Breast epithelium (tissue), 4 donors: Measurements from ENCODE around the gene ASB3. TPM values are rescaled to one million over a fixed set of nuclear protein-coding genes. Genes with fewer than 3 reads are reported as not detected.

Experiments used
- DNase-seq, 2 donors: peaks; one replicate each; pipeline ENCODE4 v3.0.0-alpha.2; 2019; ENCODE audit warnings: low spot score in 2 of 2
- H3K27ac ChIP-seq, 2 donors: fragments of 200-600 bp; sonication (generic) in 1 of 2; one replicate each; pipeline ENCODE4 v1.5.1; 2016 to 2019; ENCODE audit warnings: mild to moderate bottlenecking in 1 of 2
- H3K27me3 ChIP-seq, 2 donors: fragments of 200-600 bp; sonication (generic) in 1 of 2; one replicate each; pipeline versions ENCODE4 v1.5.1 to v1.6.0; 2017 to 2019; ENCODE audit warnings: control low read depth in 1 of 2, mild to moderate bottlenecking in 1 of 2
- H3K36me3 ChIP-seq: fragments of 200-600 bp; one replicate; pipeline ENCODE4 v1.5.1; 2019
- H3K4me1 ChIP-seq, 2 donors: fragments of 200-600 bp; sonication (generic); one replicate each; pipeline ENCODE4 v1.5.1; 2016 to 2019; ENCODE audit warnings: control low read depth in 1 of 2
- H3K4me3 ChIP-seq, 3 donors: fragments of 200-600 bp; sonication (generic); 1 replicate in 2 of 3; 2 replicates in 1 of 3; pipeline ENCODE4 v1.5.1; 2016 to 2019; ENCODE audit warnings: mild to moderate bottlenecking in 3 of 3, moderate library complexity in 2 of 3
- H3K9me3 ChIP-seq, 2 donors: fragments of 200-600 bp; sonication (generic) in 1 of 2; one replicate each; pipeline ENCODE4 v1.5.1; 2016 to 2019; ENCODE audit warnings: control low read depth in 1 of 2
- CTCF ChIP-seq, 3 donors: fragments of 450-650 bp; IDR thresholded peaks; one replicate each; pipeline ENCODE4 v1.5.1; 2016 to 2017; ENCODE audit warnings: antibody characterized with exemption in 3 of 3, mild to moderate bottlenecking in 3 of 3, moderate library complexity in 3 of 3
- POLR2A ChIP-seq: fragments of 450-650 bp; IDR thresholded peaks from one replicate; pipeline ENCODE4 v1.6.1; 2016; ENCODE audit warnings: antibody characterized with exemption, mild to moderate bottlenecking, moderate library complexity
- POLR2AphosphoS5 ChIP-seq, 3 donors: sonication (generic); formaldehyde crosslinking; IDR thresholded peaks; one replicate each; pipeline ENCODE4 v1.6.1; 2017; ENCODE audit warnings: antibody characterized with exemption in 3 of 3
- intact Hi-C: fragments of 100-400 bp; cut with DNase I; formaldehyde crosslinking; loops from one replicate; pipeline ENCODE4 v1.15.1; 2023; ENCODE audit warnings: low total_unique reads
- total RNA-seq, 3 donors: library from RNA; depleted of rRNA; stranded (reverse); fragments of >200 nt; gene quantifications; one replicate each; pipeline ENCODE4 v1.1.0, GENCODE V29; 2016

The ASB3 gene
- total RNA-seq, 3 donors from 2014 or later = 22.0 to 37.9 (median 22.7) TPM

GRCh38 chr2:53633441-53633840, 153.3 kb downstream of the ASB3 start:
- no peaks in the 10 kb centered on the region for H3K36me3 ChIP-seq
- no peak overlapping the region for H3K4me3 ChIP-seq
- H3K27me3 ChIP-seq = no peaks in the 10 kb centered on the region
- TF ChIP-seq POLR2A (no peak), CTCF (IDR thresholded peaks at IDR 0.05) (no peak), POLR2AphosphoS5 (IDR thresholded peaks at IDR 0.05) (no peak)
- H3K9me3 ChIP-seq = no peaks in the 10 kb centered on the region
- intact Hi-C loops = no loop called here
- no peak overlapping the region for H3K27ac ChIP-seq
- no peaks in the 10 kb centered on the region for H3K4me1 ChIP-seq
- DNase-seq = no peak

GRCh38 chr2:53632714-53633113, 154.0 kb downstream of the ASB3 start:
- no peak overlapping the region for H3K27ac ChIP-seq
- TF ChIP-seq POLR2A (no peak), POLR2AphosphoS5 (IDR thresholded peaks at IDR 0.05) (no peak), CTCF (IDR thresholded peaks at IDR 0.05) (no peak)
- no peak overlapping the region for H3K4me3 ChIP-seq
- H3K9me3 ChIP-seq = no peaks in the 10 kb centered on the region
- no peaks in the 10 kb centered on the region for H3K36me3 ChIP-seq
- intact Hi-C loops = no loop called here
- no peaks in the 10 kb centered on the region for H3K4me1 ChIP-seq
- no peak for DNase-seq
- no peaks in the 10 kb centered on the region for H3K27me3 ChIP-seq

GRCh38 chr2:53632126-53632460, 154.7 kb downstream of the ASB3 start:
- no peaks in the 10 kb centered on the region for H3K27me3 ChIP-seq
- no peaks in the 10 kb centered on the region for H3K9me3 ChIP-seq
- no peaks in the 10 kb centered on the region for H3K4me1 ChIP-seq
- no peaks in the 10 kb centered on the region for H3K36me3 ChIP-seq
- H3K27ac ChIP-seq = no peak overlapping the region
- TF ChIP-seq POLR2AphosphoS5 (IDR thresholded peaks at IDR 0.05) (no peak), POLR2A (no peak), CTCF (IDR thresholded peaks at IDR 0.05) (no peak)
- DNase-seq = no peak
- no peak overlapping the region for H3K4me3 ChIP-seq
- intact Hi-C loops = no loop called here

GRCh38 chr2:53631313-53632125, 155.2 kb downstream of the ASB3 start:
- intact Hi-C loops = no loop called here
- Histone ChIP-seq H3K27ac (no peak overlapping the region), H3K4me3 (no peak overlapping the region), H3K36me3 (no peaks in the 10 kb centered on the region), H3K9me3 (no peaks in the 10 kb centered on the region), H3K4me1 (no peaks in the 10 kb centered on the region), H3K27me3 (no peaks in the 10 kb centered on the region)
- DNase-seq = no peak
- no peak for TF ChIP-seq POLR2AphosphoS5 (IDR thresholded peaks at IDR 0.05)
- no peak for TF ChIP-seq CTCF (IDR thresholded peaks at IDR 0.05)
- no peak for TF ChIP-seq POLR2A

- DNase-seq = no peak
- Histone ChIP-seq H3K4me1 (no peaks in the 10 kb centered on the region), H3K9me3 (no peaks in the 10 kb centered on the region), H3K27me3 (no peaks in the 10 kb centered on the region), H3K27ac (no peak overlapping the region), H3K36me3 (no peaks in the 10 kb centered on the region), H3K4me3 (no peak overlapping the region)
- TF ChIP-seq POLR2A (no peak), POLR2AphosphoS5 (IDR thresholded peaks at IDR 0.05) (no peak), CTCF (IDR thresholded peaks at IDR 0.05) (no peak)
- intact Hi-C loops = no loop called here
Observed at GRCh38 chr2:53630026-53630606, 156.6 kb downstream of the ASB3 start.
